COLO829 (cell line): ENCODE data around the gene CYP2J2.
"Not testable (repeated sequence)": the region's sequence is repeated elsewhere in the genome, so short reads cannot be mapped to it uniquely, and the experiment has no call there.

Experiments
- DNase-seq: peaks from one replicate; pipeline ENCODE4 v3.0.0; 2012; ENCODE audit warnings: low spot score

Gene CYP2J2

DNA sequence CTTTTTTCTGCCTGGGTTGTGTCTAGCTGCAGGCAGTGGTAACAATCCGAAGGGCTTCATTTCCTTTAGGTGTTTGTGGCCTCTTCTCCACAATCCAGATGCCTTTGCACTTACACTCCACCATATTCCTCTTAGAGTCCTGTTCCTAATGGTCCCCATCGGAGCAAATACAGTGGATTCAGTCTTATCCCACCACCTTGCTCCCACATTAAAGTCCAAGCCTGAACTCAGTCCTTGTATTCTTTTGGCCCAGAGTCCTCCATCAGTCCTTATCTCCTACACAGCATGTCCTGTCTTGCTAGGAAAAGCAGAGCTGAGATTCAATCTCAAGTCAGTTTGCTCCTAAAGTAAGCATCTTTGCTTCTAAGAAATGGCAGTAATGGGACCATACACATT, 8.8 kb downstream of the CYP2J2 start:
- no peak for DNase-seq

DNA sequence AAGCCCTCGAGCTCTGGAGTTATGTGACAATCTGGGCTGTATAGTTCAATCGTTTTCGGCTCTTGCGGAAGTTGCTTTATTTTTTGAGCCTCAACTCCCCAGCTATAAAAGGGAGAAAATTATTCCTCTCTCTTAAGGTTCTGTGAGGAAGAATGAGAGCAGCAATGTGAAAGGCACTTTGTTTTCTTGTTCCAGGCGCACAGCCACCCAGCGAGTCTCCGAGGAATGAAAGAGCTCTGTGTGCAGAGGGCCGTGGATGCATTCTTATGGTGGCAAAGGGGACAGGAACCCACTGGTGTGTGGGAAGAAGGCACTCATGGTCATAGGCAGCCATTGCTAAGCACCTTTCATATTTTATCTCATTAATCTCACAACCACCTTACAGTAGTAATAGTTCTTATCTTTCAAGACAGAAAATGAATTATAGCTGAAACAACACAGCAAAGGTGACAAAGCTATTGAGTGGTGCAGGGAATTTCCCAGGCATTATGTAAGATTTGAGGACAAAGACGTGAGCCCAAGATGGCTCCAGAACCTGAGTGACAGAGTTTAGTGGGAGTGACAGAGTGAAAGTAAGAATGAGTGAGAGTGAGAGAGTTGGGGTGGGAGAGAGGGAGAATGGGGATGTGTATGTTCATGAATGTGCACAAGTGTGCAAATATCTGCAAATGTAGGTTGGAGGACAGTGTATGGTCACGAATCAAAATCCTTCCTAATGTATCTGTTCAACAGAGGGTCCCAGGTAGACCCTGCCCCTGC, 9.4 kb downstream of the CYP2J2 start:
- DNase-seq: peak; percentile 79

DNA sequence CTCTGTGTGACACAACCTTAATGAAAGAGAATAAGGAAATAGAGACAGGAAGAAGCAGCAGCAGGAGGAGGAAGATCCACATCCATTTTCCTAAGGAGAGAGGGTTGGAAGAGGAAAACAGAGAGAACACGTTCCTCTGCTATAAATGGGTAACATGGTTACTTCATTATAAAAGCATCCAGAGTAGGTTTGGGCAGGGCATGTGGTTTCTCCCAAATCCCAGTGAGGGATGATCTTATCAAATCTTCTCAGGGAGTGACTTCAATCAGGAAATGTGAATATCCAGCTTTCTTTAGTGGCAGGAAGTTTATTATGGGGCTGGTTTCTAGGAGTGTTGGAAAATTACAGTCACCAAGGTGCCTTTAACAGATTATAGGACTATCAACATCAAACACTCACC, 11.1 kb downstream of the CYP2J2 start:
- no peak for DNase-seq

- DNase-seq: not testable (repeated sequence)
Measured at GRCh38 chr1:59914791-59915286, 11.7 kb downstream of the CYP2J2 start.

DNA sequence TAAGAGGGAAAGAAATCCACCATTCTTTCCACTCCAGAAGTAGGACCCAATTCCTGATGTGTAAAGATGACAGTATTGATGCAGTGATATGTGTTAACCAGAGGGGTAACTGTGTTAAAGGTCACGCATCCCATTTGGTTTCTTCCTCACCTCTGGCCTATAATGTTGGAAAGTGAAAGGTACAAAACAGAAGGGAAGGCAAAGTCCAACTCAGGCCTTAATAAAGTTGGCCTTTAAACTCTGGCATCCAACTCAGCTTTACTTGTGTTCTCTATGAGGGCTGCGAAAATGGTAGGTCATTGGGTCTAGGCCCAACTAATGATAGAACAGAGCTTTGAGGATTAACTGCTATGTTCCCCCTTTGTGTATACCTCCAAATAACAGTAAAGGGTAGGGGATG, 17.9 kb downstream of the CYP2J2 start:
- DNase-seq: no peak

DNA sequence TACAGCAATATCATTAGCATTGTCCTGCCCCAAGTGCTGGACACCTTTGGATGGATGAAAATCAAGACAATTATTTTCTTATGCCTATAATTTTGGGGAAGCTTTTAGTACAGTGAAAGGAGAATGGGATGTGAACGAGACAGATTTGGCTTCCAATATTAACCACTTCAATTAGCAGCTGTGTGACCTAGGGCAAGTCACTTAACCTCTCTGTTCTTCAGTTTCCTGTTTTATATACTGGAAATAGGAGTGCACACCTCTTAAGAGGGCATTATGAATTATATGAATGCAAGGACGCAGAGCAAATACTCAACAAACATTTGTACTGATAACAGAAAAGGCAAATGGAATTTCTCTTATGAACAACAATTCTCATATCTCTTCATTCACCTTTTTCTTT, 18.5 kb downstream of the CYP2J2 start:
- no peak for DNase-seq

GRCh38 chr1:59906931-59907330, 19.6 kb downstream of the CYP2J2 start:
- DNase-seq: no peak

- DNase-seq: peak; percentile 41
Measured at GRCh38 chr1:59903141-59903754, 23.3 kb downstream of the CYP2J2 start.

DNA sequence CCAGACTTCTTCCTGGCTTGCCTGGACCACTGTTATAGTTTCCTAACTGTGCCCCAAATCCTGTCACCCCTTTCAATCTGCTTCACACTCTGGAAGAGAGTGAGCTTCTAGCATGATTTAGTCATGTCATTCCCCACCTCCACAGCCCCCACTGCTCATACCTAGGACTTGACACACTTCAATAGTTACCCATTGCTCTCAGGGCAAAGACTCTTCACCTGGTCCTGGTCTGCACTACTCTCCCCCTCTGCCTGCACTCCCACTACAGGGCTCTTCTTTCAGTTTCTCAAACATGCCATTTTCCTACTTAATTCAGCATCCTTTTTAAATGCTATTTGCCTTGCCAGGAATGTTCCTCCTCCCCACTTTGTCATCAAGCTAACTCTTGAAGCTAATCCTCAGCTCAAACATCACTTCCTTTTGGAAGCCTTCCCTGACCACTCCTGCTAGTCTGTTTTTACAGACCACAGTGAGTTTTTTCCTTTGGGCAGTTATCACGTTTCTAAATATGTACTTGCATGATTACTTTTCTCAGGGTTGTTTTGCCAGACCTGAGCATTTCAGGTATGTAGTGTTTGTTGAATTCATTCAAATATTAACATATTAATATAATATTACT, 24.7 kb downstream of the CYP2J2 start:
- no peak for DNase-seq

DNA sequence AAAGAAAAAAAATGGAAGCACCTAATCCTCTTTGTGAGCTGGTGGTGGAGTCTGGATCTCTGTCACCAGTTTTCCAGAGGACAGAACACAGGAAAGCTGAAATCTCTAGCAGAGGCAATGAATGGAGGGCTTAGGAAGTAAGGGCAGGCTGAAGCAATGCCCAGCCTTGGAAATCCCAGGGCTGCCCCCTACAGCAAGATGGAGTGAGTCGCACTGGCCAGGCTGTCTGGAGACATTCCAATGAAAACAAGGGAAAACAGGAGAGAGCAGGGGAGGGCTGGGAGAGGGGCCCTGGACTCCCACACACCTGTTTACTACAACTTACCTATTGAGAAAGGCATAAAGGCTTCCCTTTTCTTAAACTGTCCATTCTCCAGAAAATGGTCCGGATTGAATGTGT, 25.9 kb downstream of the CYP2J2 start:
- DNase-seq: no peak

DNA sequence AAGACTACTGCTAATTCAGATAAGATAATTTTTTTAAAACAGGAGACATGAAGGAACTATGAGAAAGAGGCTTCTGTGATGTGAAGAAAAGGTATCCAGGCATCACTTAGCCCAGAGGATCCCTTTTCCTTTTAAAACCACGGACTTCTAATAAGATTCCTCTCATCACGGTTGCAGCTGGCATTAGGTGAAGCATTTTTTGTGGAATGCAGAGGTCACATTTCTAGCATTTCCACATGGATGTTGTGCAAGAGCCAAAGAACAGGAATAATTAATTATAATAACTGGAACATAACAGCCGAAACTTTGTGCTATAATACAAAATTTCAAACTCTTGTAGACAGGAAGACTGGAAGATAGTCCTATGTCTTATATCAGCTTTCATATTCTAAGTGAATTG, 27.6 kb downstream of the CYP2J2 start:
- DNase-seq: no peak

GRCh38 chr1:59897165-59897564, 29.4 kb downstream of the CYP2J2 start:
- DNase-seq: no peak

DNA sequence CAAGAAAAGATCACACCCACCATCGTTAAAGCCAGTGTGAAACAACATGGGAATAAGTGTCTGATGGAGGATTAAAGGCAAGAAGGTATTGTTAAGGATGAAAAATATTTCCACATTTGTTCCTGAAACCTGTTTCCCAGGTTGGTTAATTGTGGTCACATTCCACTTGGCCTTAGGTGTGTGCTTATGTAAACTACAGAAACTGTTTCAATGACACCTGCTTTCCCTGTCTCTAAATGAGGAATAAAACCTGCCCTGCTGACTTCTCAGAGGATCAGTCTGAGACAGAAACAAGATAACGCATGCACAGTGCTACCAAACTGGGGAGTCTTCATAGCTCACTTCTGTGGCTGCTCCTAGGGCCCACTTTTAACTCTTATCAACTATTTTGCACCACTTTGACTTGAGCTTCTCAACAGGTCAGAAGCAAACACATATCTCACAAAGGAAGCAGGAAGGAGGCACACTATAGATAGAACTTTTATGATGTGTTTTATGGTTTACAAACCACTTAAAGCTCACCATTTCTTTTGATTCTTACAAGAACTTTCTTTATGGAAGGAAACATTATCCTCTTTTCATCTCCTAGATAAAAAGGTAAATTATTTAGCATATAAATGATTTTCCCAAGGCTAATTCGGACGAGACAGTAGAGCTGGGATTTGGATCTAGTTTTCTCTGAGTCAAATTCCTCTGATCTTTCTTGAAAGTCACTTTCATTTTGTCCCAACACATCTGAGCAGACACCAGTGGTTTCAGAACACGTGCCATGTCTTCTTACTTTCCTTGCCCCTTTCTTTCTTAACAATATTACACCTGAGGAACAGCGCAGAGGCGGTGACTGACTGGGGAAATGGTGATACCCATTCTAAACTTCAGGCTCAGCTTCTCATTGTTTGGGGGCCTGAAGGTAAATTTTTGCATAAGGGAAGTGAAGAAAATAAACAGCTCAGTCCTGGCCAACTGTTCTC, 33.4 kb downstream of the CYP2J2 start:
- DNase-seq: no peak

DNA sequence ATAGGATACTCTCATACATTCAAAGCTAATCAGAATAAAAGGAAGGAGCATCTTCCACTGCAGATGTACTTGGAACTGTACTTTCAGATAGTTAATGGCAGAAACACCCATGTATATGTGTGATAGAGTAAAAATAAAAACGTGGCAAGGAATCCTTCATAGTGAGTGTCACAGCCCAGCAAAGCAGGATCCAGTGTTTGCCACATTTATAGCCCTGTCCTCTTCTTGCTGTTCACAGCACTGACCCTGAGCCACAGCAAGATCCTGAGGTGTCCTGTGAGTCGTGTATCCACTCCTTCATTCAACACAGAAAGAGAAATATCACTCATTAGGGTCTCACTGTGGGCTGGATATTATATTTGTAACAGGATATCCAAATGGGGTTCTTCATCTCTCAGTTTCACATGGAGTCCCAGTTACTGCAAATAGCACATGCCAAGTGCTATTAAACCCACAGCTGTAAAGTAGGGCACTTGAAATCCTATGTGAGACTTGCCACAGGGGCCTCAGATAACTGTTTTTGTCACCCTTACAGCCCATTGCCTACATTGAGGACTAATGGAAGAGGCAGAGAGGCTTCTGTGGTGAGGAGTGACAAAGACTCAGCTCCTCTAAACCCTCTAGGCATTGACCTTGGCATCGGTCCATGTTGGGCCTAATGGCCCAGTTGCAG, 41.3 kb downstream of the CYP2J2 start:
- no peak for DNase-seq

- no peak for DNase-seq
Measured at GRCh38 chr1:59880735-59881134, 45.8 kb downstream of the CYP2J2 start.

DNA sequence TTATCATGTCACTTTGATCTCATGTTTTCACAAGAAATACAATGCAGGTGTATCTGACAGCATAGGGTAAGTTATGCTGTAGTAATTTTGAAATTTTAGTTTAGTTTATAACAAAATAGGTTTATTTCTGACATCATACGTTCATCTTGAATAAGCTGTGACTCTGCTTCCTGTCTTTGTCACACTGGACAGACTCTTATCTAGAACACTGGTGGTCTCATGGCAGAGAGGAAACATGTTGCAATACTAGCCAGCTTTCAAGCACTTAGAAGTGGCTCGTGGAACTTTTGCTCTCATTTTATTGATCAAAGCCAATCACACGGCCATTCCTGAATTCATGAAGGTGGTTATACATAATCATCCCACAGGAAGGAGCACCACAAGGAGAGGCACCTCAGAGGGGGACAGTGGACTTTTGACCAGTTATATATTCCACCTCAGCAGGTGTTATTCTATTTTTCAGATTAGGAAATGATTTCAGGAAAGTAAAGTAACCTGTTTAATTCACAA, 46.5 kb downstream of the CYP2J2 start:
- DNase-seq: no peak

- peak; percentile 64 for DNase-seq
Measured at GRCh38 chr1:59879574-59879973, 47.0 kb downstream of the CYP2J2 start.

GRCh38 chr1:59878370-59878769, 48.2 kb downstream of the CYP2J2 start:
- no peak for DNase-seq

GRCh38 chr1:59877108-59877682, 49.4 kb downstream of the CYP2J2 start:
- no peak for DNase-seq

DNA sequence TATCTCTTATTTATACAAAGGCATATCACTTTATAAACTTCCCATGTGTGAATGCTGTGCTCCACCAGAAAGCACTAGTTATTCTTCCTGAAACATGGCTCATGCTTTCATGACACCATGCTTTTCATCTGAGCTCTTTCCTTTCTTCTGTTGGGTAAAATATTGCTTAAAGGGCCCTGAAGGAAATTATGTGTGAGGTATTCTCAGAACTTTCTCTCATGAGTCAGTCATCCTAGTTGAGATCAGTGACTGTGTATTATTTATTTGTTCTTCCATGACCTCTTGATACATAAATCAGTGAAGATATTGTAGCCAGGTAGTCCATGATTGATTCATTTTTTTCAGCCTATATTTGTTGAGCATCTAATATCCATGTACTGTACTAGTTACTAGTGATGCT, 54.8 kb downstream of the CYP2J2 start:
- DNase-seq: no peak

GRCh38 chr1:59866462-59866861, 60.1 kb downstream of the CYP2J2 start:
- no peak for DNase-seq
